Stimulated activated CD4-positive, alpha-beta T cell treated with anti-CD3 and anti-CD28 coated beads, Interleukin-15, amount 100 ng/mL, for 48 hours (primary cell): Measurements from ENCODE around the gene DNAH7.
"Not testable (repeated sequence)": the region's sequence is repeated elsewhere in the genome, so short reads cannot be mapped to it uniquely, and the experiment has no call there.

Experiments used
- DNase-seq, 2 donors: peaks; one replicate each; pipeline ENCODE4 v3.0.0-alpha.2; 2020; ENCODE audit warnings: low read depth in 2 of 2

Gene DNAH7

GRCh38 chr2:196068271-196069209, at the start of gene DNAH7:
TSS of gene DNAH7 (minus strand) at chr2:196068837. CDS start at chr2:196068711, 126 bp downstream.
- peak; percentile 86 to 87 for DNase-seq

- no peak for DNase-seq
Observed at GRCh38 chr2:196117214-196117705, 48.6 kb upstream of the DNAH7 start.

DNA sequence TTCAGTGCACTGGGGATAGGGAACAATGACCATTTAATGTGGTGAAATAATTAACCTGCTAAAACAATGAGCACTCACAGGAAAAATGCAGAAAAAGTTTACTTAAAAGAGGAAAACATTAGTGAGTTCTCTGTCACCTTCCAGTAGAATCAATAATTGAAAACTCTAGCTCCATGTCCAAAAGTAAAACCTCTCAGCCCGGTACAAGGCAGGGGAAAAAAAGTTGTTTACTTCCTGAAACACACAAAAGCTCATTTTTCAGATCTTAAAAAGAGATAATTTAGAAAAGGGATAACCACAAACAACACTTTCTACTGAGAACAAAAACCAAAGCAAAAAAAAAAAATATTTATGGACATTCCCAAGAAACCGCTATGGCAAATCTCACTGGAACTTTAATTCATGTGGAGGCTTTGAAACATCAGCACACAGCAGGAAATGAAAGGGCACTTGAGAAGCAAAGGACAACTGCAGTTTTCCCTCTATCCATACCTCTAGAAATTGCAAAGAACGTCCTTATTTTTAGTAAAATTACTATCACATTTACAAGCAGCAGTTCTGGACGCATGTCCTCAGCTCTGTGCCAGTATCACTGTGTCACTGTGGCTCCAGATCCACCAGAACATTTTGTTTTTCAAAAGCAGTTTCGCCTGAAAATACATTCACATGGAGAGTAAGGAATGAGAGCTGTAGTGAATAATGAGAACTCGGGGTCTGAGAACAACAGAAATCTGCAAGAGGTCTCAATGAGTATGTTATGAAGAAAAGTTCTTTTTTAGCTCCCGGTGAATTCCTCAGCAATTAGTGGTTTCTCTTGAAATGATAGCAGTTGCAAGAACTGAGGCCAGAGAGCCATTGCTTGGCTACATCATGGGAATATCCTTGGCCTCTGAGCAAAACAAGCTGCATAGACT, 44.7 kb upstream of the DNAH7 start:
- DNase-seq: no peak

- no peak for DNase-seq
Observed at GRCh38 chr2:196112418-196113034, 43.9 kb upstream of the DNAH7 start.

DNA sequence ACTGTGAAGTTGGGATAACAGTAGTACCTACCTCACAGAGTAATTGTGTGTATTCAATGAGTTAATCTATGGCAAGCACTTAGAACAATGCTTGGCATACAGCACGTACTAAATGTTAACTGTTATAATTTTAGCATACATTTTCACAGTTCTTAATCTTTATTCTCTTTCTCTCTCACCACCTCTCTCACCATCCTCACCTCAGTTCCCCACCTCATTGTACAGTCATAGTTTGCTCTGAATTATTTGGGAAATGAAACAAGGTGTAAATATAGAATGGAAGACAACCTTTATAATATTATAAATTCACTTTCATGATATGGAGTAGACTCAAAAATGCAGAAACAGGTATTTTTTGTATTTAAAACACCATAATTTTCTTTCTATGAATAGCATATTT, 40.0 kb upstream of the DNAH7 start:
- DNase-seq: no peak

DNA sequence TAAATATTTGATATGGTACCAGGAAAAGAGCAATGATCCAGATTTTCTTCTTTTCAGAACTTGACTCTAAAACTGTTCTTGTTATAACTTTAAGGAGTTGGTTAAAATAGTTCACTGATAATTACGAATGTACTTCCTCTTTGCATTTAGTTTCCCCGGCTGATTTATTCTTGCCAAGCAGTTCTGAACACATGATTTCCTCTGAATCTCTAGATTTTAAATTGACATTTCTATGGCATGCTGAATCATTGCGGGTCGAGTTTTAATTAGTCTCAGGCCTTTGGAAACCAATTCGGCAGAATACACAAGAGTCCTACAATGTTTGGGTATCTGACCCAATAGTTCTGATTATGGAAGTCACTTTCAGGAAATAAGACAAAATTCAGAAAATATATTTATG, 37.3 kb upstream of the DNAH7 start:
- DNase-seq: no peak

DNA sequence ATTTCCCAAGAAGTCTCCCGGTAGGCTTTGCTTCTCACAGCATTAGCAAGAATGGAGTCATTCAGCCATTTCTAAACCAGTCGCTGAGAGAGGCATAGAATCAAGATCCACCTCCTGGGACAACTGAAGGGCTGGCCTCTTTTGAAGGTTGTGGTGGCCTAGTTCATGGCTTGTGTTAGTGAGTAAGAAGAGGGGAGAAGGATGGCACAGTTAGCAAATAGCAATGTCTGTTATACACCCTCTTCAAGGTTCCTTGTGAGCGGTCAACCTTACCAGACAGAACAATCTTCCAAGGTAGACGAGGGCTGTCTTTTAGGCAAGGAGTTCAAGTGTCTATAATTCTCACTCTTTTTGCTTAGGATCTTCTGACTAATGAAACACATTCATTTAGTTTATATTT, 35.4 kb upstream of the DNAH7 start:
- DNase-seq: no peak

DNA sequence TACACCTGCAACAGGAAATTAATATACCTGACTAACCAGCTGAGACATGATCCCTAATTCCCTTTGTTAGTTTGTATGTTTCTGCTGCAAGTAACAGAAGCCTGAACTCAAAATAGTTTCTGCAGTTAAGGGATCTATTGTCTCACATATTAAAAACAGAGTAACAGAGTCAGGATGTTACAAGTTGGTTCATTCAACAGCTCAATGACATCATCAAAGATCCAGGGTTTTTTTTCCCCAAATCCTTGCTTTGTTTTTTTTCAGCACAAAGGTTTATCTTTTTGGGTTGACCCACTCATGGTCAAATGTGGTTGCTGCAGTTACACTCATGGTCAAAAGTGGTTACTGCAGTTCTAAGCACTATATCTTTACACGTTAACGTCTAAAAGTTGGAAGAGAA, 35.0 kb upstream of the DNAH7 start:
- no peak for DNase-seq

GRCh38 chr2:196101325-196101991, 32.8 kb upstream of the DNAH7 start:
- DNase-seq: peak; percentile 45 to 51

- DNase-seq: no peak
Observed at GRCh38 chr2:196099916-196100315, 31.3 kb upstream of the DNAH7 start.

GRCh38 chr2:196097864-196098660, 29.4 kb upstream of the DNAH7 start:
- no peak for DNase-seq

- no peak for DNase-seq
Observed at GRCh38 chr2:196096982-196097745, 28.5 kb upstream of the DNAH7 start.

DNA sequence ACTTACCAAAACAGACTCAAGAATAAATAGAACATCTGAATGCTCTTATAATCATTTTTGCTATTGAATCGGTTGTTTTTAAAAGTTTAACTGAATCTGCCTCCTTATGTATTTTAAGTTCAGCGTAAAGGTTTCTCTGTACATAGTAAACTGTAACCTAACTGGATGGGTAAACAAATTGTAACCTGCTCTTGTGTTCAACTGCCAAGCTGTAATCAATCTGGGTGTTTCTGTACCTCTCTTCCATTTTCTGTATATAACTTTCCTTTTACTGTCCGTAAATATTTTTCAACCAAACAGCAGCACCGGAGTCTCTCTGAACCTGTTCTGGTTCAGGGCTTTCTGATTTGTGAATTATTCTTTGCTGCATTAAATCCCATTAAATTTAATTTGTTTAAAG, 27.6 kb upstream of the DNAH7 start:
- DNase-seq: no peak

DNA sequence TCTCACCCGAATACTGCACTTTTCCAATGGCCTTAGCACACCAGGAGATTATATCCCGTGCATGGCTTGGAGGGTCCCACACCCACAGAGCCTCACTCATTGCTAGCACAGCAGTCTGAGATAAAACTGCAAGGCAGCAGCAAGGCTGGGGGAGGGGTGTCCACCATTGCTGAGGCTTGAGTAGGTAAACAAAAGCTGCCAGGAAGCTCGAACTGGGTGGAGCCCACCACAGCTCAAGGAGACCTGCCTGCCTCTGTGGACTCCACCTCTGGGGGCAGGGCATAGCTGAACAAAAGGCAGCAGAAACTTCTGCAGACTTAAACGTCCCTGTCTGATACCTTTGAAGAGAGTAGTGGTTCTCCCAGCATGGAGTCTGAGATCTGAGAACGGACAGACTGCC, 20.8 kb upstream of the DNAH7 start:
- not testable (repeated sequence) for DNase-seq

DNA sequence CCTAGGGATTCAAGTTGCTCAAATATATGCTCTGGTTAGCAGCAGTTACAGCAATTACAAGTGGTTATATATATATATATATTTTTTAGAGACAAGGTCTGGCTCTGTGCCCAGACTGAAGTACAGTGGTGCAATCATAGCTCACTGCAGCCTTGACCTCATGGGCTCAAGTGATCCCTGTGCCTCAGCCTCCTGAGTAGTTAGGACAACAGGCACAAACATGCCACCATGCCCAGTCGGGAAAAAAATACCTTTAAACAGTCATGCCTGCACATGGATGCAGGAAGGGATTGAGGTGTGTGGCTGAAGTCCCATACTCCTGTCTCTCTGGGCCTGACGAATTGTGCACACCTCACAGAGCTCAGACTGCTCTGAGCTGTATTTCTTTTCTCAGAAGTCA, 19.6 kb upstream of the DNAH7 start:
- no peak for DNase-seq

DNA sequence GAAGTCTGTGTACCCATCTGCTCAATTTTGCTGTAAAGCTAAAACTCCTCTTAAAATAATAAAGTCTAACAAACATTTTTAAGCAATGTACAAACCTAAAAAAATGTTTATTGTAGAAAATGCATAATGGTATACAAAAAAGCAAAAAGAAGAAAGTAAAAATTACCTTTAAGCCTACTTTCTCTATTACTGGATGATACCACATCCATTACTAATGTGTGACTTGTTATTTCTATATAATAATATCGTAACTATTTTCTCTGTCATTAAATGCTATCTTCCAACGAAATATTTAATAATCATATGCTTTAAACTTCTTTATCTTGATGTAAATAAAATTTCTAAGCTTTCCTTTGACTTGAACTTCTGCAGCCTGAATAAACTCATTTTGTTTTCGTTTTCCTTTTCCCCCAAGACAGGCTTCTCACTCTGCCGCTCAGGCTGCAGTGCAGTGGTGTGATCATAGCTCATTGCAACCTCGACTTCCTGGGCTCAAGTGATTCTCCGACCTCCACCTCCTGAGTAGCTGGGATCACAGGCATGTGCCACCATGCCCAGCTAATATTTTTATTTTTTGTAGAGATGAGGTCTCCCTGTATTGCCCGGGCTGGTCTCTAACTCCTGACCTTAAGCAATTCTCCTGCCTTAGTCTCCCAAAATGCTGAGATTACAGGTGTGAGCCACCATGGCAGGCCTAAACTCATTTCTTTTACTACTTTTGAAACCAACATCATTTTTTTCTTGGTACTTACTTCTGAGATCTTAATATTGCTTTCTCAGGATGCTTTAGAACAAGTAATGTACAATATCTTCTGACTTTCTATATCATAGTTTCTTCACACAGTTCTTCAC, 18.1 kb upstream of the DNAH7 start:
- no peak for DNase-seq

GRCh38 chr2:196083601-196084000, 15.0 kb upstream of the DNAH7 start:
- no peak for DNase-seq

GRCh38 chr2:196080526-196080925, 11.9 kb upstream of the DNAH7 start:
- no peak for DNase-seq

GRCh38 chr2:196079052-196079451, 10.4 kb upstream of the DNAH7 start:
- no peak for DNase-seq
